ENCODE measurements around the gene JPH3. TPM values are rescaled to one million over a fixed set of nuclear protein-coding genes. Genes with fewer than 3 reads are reported as not detected.

The JPH3 gene
- total and polyA plus RNA-seq, 7 donors, result under 0.01 to 1.4 (median 0.73) TPM; not detected in 1

DNA sequence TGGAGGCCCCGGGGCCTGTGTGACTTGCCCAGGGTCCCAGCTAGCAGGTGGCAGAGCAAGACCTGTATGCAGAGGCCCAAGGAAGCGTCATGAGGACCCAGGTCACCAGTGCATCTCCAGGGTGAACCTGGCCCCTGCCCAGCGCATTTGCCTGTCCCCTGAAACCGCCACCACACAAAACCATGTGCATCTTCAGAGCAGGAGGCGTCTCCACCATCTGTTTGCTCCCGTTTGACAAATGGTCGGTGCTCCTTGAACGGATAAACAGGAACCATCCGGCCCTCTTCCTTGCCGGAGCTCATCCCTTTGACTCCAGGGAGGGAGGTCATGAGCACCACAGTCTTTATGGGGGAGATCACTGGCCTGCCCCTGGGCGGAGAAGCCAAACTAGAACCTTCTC, 62.5 kb downstream of the JPH3 start:
- 76 to 79% methylated on average over 11 of the region's 11 CpGs for WGBS, 2 donors
- Histone ChIP-seq H3K4me3 (no peak overlapping the region), H3K27ac (no peak overlapping the region), H3K27me3 (peaks cover 0 to 63% (median 8%) of the 10 kb centered on the region in 3 donors), H3K4me1 (no peaks in the 10 kb centered on the region), H3K36me3 (no peaks in the 10 kb centered on the region), H3K9me3 (no peaks in the 10 kb centered on the region)
- TF ChIP-seq POLR2AphosphoS5 (IDR thresholded peaks at IDR 0.05) (no peak), EP300 (IDR thresholded peaks at IDR 0.05) (no peak), POLR2A (IDR thresholded peaks at IDR 0.05) (no peak)
- TF ChIP-seq, protein P1, sequence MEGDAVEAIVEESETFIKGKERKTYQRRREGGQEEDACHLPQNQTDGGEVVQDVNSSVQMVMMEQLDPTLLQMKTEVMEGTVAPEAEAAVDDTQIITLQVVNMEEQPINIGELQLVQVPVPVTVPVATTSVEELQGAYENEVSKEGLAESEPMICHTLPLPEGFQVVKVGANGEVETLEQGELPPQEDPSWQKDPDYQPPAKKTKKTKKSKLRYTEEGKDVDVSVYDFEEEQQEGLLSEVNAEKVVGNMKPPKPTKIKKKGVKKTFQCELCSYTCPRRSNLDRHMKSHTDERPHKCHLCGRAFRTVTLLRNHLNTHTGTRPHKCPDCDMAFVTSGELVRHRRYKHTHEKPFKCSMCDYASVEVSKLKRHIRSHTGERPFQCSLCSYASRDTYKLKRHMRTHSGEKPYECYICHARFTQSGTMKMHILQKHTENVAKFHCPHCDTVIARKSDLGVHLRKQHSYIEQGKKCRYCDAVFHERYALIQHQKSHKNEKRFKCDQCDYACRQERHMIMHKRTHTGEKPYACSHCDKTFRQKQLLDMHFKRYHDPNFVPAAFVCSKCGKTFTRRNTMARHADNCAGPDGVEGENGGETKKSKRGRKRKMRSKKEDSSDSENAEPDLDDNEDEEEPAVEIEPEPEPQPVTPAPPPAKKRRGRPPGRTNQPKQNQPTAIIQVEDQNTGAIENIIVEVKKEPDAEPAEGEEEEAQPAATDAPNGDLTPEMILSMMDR (IDR thresholded peaks at IDR 0.05), result no peak
- no peak for DNase-seq
- intact Hi-C loops (cut with DNase I), result no loop called here

DNA sequence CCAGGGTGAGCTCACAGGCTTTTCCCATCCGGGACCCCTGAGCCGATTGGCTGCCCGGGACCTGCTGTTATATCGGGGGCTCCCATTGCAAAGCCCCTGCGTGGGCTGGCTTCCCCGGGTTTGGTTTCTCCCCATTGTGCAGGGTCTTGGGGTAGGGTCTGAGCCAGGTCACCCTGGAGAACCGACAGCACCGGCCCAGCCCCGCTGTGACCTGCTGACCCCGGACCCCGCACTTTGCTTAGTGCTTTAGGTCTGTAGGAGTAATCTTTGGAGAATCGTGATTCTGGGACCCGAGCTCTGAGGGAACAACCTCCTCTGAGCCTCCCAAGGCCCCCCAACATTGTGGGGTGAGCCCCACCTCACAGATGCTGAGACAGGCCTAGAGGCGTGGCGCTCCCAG, 62.9 kb downstream of the JPH3 start:
- DNase-seq, result no peak
- Histone ChIP-seq H3K36me3 (no peaks in the 10 kb centered on the region), H3K4me3 (no peak overlapping the region), H3K27ac (no peak overlapping the region), H3K4me1 (no peaks in the 10 kb centered on the region), H3K27me3 (peaks cover 0 to 63% (median 8%) of the 10 kb centered on the region in 3 donors), H3K9me3 (no peaks in the 10 kb centered on the region)
- 89 to 90% methylated on average over 15 of the region's 15 CpGs for WGBS, 2 donors
- TF ChIP-seq, protein P1 (IDR thresholded peaks at IDR 0.05), result no peak
- TF ChIP-seq EP300 (IDR thresholded peaks at IDR 0.05) (no peak), POLR2A (IDR thresholded peaks at IDR 0.05) (no peak), POLR2AphosphoS5 (IDR thresholded peaks at IDR 0.05) (no peak)
- intact Hi-C loops (cut with DNase I), result no loop called here

DNA sequence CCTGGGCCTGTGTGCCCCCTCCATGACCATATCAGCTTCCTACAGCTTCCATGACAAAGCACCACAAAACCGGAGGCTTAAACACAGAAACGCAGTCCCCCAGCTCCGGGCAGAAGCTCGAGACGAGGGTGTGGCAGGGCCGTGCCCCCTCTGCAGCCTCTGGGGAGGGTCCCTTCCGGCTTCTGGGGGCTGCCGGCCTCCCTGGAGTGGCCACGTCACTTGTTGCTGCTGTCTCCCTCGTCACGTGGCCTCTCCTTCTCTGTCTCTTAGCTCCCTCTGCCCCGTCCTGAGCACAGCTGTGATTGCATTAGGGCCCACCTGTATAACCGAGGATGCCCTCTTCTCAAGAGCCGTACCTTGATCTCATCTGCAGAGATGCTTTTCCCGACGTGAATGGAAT, 64.6 kb downstream of the JPH3 start:
- WGBS, 2 donors, result 58 to 76% methylated on average over 16 of the region's 16 CpGs
- DNase-seq, result no peak
- peaks cover 0 to 61% (median 0%) of the 10 kb centered on the region in 3 donors for H3K27me3 ChIP-seq
- no peaks in the 10 kb centered on the region for H3K4me1 ChIP-seq
- H3K9me3 ChIP-seq, result no peaks in the 10 kb centered on the region
- H3K4me3 ChIP-seq, result no peak overlapping the region
- TF ChIP-seq EP300 (IDR thresholded peaks at IDR 0.05), result no peak
- no peak for TF ChIP-seq POLR2AphosphoS5 (IDR thresholded peaks at IDR 0.05)
- no peak overlapping the region for H3K27ac ChIP-seq
- intact Hi-C loops (cut with DNase I), result no loop called here
- no peaks in the 10 kb centered on the region for H3K36me3 ChIP-seq

DNA sequence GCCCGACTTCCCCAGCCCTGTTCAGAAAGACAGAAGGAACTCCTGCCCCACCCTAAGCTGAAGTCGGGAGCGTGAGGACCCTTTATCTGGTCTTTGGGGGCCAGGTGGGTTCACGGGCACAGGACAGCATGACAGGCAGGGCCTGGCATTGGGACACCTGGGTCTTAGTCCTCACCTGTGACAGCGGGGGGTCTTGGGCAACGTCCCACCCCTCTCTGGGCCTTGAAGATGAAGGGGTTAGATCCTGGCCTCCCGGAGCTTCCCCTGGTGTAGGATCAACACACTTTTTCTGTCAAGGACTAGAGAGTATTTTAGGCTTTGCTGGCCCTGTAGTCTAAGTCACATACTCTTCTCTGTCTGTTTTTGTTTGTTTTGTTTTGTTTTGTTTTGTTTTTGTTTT, 65.1 kb downstream of the JPH3 start:
- Histone ChIP-seq H3K4me1 (no peaks in the 10 kb centered on the region), H3K36me3 (no peaks in the 10 kb centered on the region), H3K9me3 (no peaks in the 10 kb centered on the region), H3K27ac (no peak overlapping the region), H3K4me3 (no peak overlapping the region), H3K27me3 (peaks cover 0 to 62% (median 0%) of the 10 kb centered on the region in 3 donors)
- no peak for TF ChIP-seq EP300 (IDR thresholded peaks at IDR 0.05)
- TF ChIP-seq POLR2AphosphoS5 (IDR thresholded peaks at IDR 0.05), result no peak
- no peak for TF ChIP-seq POLR2A (IDR thresholded peaks at IDR 0.05)
- TF ChIP-seq, protein P1 (IDR thresholded peaks at IDR 0.05), result no peak
- 75 to 83% methylated on average over 7 of the region's 7 CpGs for WGBS, 2 donors
- no peak for DNase-seq
- intact Hi-C loops (cut with DNase I), result no loop called here

DNA sequence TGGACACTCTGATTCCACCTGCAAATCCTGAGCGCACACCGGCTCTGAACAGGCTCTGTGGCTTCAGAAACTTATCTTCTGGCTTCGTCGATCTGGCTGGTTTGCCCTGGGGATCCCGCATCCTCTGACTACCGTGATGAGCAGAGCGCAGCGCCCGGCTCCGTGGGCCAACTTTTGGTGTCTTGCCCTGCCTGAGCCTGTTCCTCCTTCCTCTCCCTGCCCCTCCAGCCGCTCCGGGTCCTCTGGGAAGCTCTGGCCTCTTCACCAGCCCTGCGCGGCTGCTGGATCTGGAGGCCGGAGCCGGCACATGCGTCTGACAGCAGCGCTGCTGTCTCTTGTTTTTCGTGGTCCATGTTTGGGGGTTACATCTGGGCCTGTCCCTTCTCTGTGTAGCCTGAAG, 65.6 kb downstream of the JPH3 start:
- no peak for DNase-seq
- TF ChIP-seq EP300 (IDR thresholded peaks at IDR 0.05), result no peak
- TF ChIP-seq POLR2A (IDR thresholded peaks at IDR 0.05), result no peak
- no peak for TF ChIP-seq POLR2AphosphoS5 (IDR thresholded peaks at IDR 0.05)
- TF ChIP-seq, protein P1 (IDR thresholded peaks at IDR 0.05), result no peak
- no peaks in the 10 kb centered on the region for H3K36me3 ChIP-seq
- intact Hi-C loops (cut with DNase I), result no loop called here
- no peaks in the 10 kb centered on the region for H3K4me1 ChIP-seq
- peaks cover 0 to 57% (median 0%) of the 10 kb centered on the region in 3 donors for H3K27me3 ChIP-seq
- H3K4me3 ChIP-seq, result no peak overlapping the region
- WGBS, 2 donors, result 92% methylated on average over 19 of the region's 19 CpGs
- H3K27ac ChIP-seq, result no peak overlapping the region
- H3K9me3 ChIP-seq, result no peaks in the 10 kb centered on the region

Measured in sigmoid colon (tissue), 7 donors.